Brain microvascular endothelial cell (primary cell): ENCODE measurements around the gene ZNF32.

ENCODE experiments used
- DNase-seq: peaks from one replicate; pipeline ENCODE4 v3.0.0-alpha.2; 2020
- H3K27ac ChIP-seq: fragments of 250-450 bp; sonication (Bioruptor Pico); 2 replicates; pipeline ENCODE4 v1.5.1; 2020; ENCODE audit warnings: mild to moderate bottlenecking, moderate library complexity
- H3K27me3 ChIP-seq: fragments of 250-450 bp; sonication (Bioruptor Pico); replicated peaks from 2 replicates; pipeline ENCODE4 v1.5.1; 2020; ENCODE audit warnings: mild to moderate bottlenecking
- H3K36me3 ChIP-seq: fragments of 250-450 bp; sonication (Bioruptor Pico); replicated peaks from 2 replicates; pipeline ENCODE4 v1.5.1; 2020; ENCODE audit warnings: mild to moderate bottlenecking
- H3K4me3 ChIP-seq: 2 replicates; pipeline ENCODE4 v1.5.1; 2011; ENCODE audit warnings: low read depth, mild to moderate bottlenecking, control low read depth, low read length, moderate library complexity
- in situ Hi-C: cut with HindIII; loops from 2 replicates; pipeline ENCODE4 v1.10.0; 2017; ENCODE audit warnings: low sequenced_read_pairs, low pct_ligation_motif_present
- TF ChIP-seq, protein P1 (sequence below): IDR thresholded peaks from 2 replicates; pipeline ENCODE4 v1.5.1; 2011; ENCODE audit warnings: low read depth, mild to moderate bottlenecking, moderate library complexity, low read length, control low read depth, inconsistent platforms; ENCODE audit errors: missing control alignments

Gene ZNF32

GRCh38 chr10:43684292-43684559 lies 35.5 kb upstream of the ZNF32 start:
- H3K36me3 ChIP-seq: no peaks in the 10 kb centered on the region
- no peak overlapping the region for H3K27ac ChIP-seq
- DNase-seq: no peak
- TF ChIP-seq, protein P1, sequence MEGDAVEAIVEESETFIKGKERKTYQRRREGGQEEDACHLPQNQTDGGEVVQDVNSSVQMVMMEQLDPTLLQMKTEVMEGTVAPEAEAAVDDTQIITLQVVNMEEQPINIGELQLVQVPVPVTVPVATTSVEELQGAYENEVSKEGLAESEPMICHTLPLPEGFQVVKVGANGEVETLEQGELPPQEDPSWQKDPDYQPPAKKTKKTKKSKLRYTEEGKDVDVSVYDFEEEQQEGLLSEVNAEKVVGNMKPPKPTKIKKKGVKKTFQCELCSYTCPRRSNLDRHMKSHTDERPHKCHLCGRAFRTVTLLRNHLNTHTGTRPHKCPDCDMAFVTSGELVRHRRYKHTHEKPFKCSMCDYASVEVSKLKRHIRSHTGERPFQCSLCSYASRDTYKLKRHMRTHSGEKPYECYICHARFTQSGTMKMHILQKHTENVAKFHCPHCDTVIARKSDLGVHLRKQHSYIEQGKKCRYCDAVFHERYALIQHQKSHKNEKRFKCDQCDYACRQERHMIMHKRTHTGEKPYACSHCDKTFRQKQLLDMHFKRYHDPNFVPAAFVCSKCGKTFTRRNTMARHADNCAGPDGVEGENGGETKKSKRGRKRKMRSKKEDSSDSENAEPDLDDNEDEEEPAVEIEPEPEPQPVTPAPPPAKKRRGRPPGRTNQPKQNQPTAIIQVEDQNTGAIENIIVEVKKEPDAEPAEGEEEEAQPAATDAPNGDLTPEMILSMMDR: no peak
- H3K4me3 ChIP-seq: no peak overlapping the region
- H3K27me3 ChIP-seq: no peaks in the 10 kb centered on the region
- in situ Hi-C loops: loop anchor here (25.0 kb wide), 1 partner anchor 628 kb away; no protein-coding TSS in a partner anchor

GRCh38 chr10:43683451-43684291 lies 35.0 kb upstream of the ZNF32 start:
- TF ChIP-seq, protein P1: peak; percentile 77
- peak; percentile 29 for DNase-seq
- H3K27me3 ChIP-seq: no peaks in the 10 kb centered on the region
- H3K4me3 ChIP-seq: no peak overlapping the region
- no peak overlapping the region for H3K27ac ChIP-seq
- in situ Hi-C loops: loop anchor here (25.0 kb wide), 1 partner anchor 629 kb away; no protein-coding TSS in a partner anchor
- no peaks in the 10 kb centered on the region for H3K36me3 ChIP-seq

DNA sequence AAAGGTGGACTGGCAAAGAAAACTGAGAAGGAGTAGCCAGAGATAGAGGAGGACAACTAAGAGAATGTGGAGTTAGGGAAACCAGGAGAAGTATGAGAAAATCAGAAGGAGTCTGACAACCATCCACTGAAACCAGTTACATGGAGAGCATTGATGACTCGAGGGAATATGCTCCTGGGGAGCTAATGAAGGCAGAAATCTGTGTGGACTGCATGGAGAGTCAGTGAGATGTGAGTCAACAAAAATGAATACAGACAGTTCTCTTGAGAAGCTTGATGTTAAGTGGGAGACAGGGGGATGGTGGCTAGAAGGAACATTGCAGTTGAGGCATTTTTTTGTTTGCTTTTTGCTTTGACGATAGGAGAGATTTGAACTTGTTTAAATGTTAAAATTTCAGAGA lies 34.3 kb upstream of the ZNF32 start:
- TF ChIP-seq, protein P1: no peak
- no peak overlapping the region for H3K4me3 ChIP-seq
- no peak overlapping the region for H3K27ac ChIP-seq
- H3K36me3 ChIP-seq: no peaks in the 10 kb centered on the region
- DNase-seq: peak; percentile 33
- in situ Hi-C loops: loop anchor here (25.0 kb wide), 1 partner anchor 629 kb away; no protein-coding TSS in a partner anchor
- no peaks in the 10 kb centered on the region for H3K27me3 ChIP-seq

- Histone ChIP-seq H3K4me3 (no peak overlapping the region), H3K27ac (no peak overlapping the region), H3K27me3 (no peaks in the 10 kb centered on the region), H3K36me3 (no peaks in the 10 kb centered on the region)
- in situ Hi-C loops: loop anchor here (25.0 kb wide), 1 partner anchor 631 kb away; no protein-coding TSS in a partner anchor
- DNase-seq: no peak
- TF ChIP-seq, protein P1: no peak
Observed at GRCh38 chr10:43681721-43682120, 33.0 kb upstream of the ZNF32 start.

- Histone ChIP-seq H3K36me3 (no peaks in the 10 kb centered on the region), H3K27me3 (no peaks in the 10 kb centered on the region), H3K4me3 (no peak overlapping the region), H3K27ac (no peak overlapping the region)
- DNase-seq: no peak
- in situ Hi-C loops: loop anchor here (25.0 kb wide), 1 partner anchor 631 kb away; no protein-coding TSS in a partner anchor
- TF ChIP-seq, protein P1: no peak
Observed at GRCh38 chr10:43681220-43681619, 32.5 kb upstream of the ZNF32 start.

DNA sequence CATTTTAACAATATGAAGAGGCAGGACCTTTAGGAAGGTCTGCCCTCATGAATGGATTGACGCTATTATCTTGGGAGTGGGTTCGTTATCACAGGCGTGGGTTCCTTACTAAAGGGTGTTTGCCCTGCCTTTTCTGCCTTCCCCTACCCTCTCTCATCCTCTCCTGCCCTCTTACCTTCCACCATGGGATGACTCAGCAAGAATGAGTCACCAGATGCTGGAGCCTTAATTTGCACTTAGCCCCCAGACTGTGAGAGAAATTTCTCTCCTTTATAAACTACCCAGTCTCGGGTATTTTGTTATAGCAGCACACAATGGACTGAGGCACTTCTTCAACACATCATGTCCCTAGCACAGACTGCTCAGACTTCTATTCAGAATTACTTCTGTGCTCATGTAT lies 31.4 kb upstream of the ZNF32 start:
- Histone ChIP-seq H3K36me3 (no peaks in the 10 kb centered on the region), H3K27me3 (no peaks in the 10 kb centered on the region), H3K27ac (no peak overlapping the region), H3K4me3 (no peak overlapping the region)
- TF ChIP-seq, protein P1: no peak
- DNase-seq: peak; percentile 37
- in situ Hi-C loops: loop anchor here (25.0 kb wide), 1 partner anchor 632 kb away; no protein-coding TSS in a partner anchor
